GM23248 (cell line): ENCODE data around the gene LRIG1.

Source experiments
- EZH2 ChIP-seq: fragments of 200-600 bp; sonication (generic); IDR thresholded peaks from 2 replicates; pipeline ENCODE4 v1.6.1; 2018; ENCODE audit warnings: antibody characterized with exemption, mild to moderate bottlenecking; ENCODE audit not compliant: insufficient read depth, poor library complexity, severe bottlenecking
- EZH2phosphoT487 ChIP-seq: fragments of 200-600 bp; sonication (generic); IDR thresholded peaks from 2 replicates; pipeline ENCODE4 v1.6.1; 2018; ENCODE audit warnings: antibody characterized with exemption, moderate library complexity, mild to moderate bottlenecking, low read depth; ENCODE audit not compliant: insufficient read depth

DNA sequence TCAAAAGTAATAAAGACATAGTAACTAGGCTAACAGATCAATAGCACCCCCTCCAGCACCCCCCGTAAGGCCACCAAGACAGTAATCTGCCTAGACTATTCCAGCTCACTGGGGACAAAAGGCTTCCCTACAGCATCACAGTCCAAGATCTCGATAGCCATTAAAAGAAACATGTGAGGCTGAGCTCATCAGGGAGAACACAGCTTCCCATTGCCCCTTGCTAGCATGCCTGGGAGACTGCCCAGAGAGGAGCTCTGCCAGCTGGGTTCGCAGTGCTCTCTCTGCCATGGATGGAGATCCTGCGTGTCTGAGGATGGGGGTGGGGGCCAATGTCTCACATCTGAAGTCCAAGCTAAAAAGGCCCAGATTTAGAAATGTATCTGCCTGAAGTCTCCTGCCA is 17.8 kb downstream of the LRIG1 start:
- TF ChIP-seq EZH2, result no peak
- no peak for TF ChIP-seq EZH2phosphoT487
